ENCODE measurements around the gene BLACAT1.

GRCh38 chr1:205442051-205442725 lies 13.7 kb downstream of the BLACAT1 start:
- TF ChIP-seq CTCF (IDR thresholded peaks at IDR 0.05) (no peak), EZH2 (IDR thresholded peaks at IDR 0.05) (no peak), EZH2phosphoT487 (IDR thresholded peaks at IDR 0.05) (no peak)
